NB4 (cell line): ENCODE results near the gene TRIM32.

Experiments
- DNase-seq: peaks from one replicate; pipeline ENCODE4 v3.0.0; 2010; ENCODE audit warnings: low read depth
- H3K4me3 ChIP-seq: one replicate; pipeline ENCODE4 v1.5.1; 2011; ENCODE audit warnings: mild to moderate bottlenecking, low read depth, low read length, moderate library complexity
- MYC ChIP-seq: IDR thresholded peaks from 2 replicates; pipeline ENCODE4 v1.6.1; 2011; ENCODE audit warnings: low read depth, low read length
- POLR2A ChIP-seq: IDR thresholded peaks from 2 replicates; pipeline ENCODE4 v1.6.1; 2011; ENCODE audit warnings: mild to moderate bottlenecking; ENCODE audit not compliant: insufficient read length; ENCODE audit errors: extremely low read depth
- TF ChIP-seq, protein P1 (sequence below): IDR thresholded peaks from 2 replicates; pipeline ENCODE4 v1.6.1; 2011; ENCODE audit warnings: low read depth, low read length
- TF ChIP-seq, protein P2 (sequence below): IDR thresholded peaks from one replicate; pipeline ENCODE4 v1.5.1; 2012; ENCODE audit warnings: low read depth, low read length

The TRIM32 gene

DNA sequence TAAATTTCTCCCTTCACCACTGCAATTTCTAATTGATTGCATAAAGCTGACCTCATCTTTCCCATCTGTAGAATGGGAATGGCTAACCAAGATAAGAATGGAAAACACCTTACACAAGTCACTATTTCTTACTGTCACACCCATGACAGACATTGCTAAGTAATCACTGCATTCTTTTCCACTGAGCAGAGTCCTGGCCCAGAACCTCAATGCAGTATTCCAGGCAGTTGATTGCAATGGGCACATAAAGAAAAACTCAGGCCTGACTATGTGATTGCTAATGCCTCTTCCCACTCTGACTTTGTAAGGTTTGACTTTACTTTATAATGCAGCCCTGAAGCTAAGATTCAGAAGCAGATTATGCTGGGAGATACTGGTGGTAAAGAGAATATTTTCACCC lies 29.3 kb downstream of the TRIM32 start:
- TF ChIP-seq, protein P1, sequence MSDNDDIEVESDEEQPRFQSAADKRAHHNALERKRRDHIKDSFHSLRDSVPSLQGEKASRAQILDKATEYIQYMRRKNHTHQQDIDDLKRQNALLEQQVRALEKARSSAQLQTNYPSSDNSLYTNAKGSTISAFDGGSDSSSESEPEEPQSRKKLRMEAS: no peak
- TF ChIP-seq POLR2A: no peak
- TF ChIP-seq, protein P2, sequence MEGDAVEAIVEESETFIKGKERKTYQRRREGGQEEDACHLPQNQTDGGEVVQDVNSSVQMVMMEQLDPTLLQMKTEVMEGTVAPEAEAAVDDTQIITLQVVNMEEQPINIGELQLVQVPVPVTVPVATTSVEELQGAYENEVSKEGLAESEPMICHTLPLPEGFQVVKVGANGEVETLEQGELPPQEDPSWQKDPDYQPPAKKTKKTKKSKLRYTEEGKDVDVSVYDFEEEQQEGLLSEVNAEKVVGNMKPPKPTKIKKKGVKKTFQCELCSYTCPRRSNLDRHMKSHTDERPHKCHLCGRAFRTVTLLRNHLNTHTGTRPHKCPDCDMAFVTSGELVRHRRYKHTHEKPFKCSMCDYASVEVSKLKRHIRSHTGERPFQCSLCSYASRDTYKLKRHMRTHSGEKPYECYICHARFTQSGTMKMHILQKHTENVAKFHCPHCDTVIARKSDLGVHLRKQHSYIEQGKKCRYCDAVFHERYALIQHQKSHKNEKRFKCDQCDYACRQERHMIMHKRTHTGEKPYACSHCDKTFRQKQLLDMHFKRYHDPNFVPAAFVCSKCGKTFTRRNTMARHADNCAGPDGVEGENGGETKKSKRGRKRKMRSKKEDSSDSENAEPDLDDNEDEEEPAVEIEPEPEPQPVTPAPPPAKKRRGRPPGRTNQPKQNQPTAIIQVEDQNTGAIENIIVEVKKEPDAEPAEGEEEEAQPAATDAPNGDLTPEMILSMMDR: no peak
- DNase-seq: no peak
- no peak overlapping the region for H3K4me3 ChIP-seq

DNA sequence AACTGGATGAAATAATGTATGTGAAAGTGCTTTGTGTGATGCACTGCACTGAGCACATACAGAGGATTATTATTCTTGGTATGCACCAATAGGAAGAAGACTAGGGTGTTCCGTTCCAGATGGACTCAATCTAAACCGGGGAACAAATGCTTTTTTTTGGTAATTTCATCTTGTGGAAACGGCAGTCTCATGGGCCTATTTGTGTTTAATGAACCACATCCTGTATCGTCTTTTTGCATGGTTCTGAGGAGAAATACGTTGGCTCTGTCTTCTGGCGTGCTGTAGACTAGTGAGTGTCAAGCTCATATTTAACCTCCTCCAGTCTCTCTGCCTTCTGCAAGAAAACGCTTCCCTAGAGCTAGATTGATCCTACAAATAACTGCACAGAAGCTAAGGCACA lies 30.0 kb downstream of the TRIM32 start:
- H3K4me3 ChIP-seq: no peak overlapping the region
- TF ChIP-seq, protein P2: no peak
- TF ChIP-seq, protein P1: no peak
- TF ChIP-seq MYC: no peak
- no peak for TF ChIP-seq POLR2A
- no peak for DNase-seq

DNA sequence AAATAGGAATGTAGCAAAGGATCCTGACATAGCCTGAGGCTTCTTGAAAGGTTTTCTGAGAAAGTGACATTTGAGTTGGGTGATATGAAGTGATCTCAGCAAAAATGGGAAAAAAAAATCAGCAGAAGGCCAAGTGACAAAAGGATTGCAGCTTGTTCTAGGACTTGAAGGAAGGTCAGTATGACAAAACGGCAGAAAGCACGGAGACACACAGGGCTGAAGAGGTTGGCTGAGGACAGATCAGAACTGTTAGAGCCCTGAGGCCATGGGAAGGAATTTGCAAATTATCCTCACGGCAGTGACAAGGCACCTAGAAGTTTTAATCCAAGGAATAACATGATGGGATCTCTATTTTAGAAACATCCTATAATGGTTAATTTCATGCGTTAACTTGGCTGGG lies 31.0 kb downstream of the TRIM32 start:
- DNase-seq: no peak
- no peak for TF ChIP-seq POLR2A
- TF ChIP-seq, protein P2: no peak
- no peak for TF ChIP-seq MYC
- TF ChIP-seq, protein P1: no peak
- no peak overlapping the region for H3K4me3 ChIP-seq

DNA sequence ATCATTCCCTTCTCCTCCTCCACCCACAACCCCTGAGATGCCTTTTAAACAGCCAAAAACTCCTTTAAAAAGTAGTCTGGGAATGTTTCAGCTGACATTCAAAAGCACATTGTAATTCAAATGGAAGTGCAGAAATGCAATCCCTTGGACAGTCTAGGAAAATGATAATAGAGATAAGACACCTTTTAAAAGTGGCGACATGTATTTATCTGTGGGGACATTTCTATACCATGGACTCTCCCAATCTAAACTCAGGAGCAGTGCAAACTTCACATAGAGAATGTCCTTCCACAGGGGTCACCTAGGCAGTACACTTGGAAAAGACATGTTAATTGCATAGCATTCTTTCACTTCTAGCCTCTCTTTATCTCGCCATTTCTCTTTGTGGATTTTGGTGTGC lies 33.0 kb downstream of the TRIM32 start:
- DNase-seq: no peak
- H3K4me3 ChIP-seq: no peak overlapping the region
- TF ChIP-seq MYC (no peak), POLR2A (no peak)
- TF ChIP-seq, protein P1: no peak
- TF ChIP-seq, protein P2: no peak

DNA sequence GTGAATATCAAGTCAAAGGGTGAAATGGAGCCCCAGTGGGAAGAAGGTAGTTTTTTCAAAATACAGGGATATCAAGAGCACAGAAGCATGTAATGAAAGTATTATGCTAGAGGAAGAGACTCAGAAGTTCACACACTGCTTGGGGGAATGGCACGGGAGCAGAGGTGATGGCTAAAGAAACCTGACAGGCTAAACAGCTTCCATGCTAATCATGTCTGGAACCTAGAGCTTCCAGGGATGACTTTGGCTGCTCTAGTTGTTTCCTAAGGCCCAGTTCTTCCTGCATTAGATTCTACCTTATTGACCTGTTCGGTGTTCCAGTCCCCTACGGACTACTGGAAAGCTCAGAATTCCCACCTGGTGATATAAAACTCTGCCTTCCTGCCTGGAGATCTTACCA lies 34.3 kb downstream of the TRIM32 start:
- TF ChIP-seq, protein P1: no peak
- TF ChIP-seq MYC (no peak), POLR2A (no peak)
- TF ChIP-seq, protein P2: no peak
- no peak overlapping the region for H3K4me3 ChIP-seq
- DNase-seq: no peak

DNA sequence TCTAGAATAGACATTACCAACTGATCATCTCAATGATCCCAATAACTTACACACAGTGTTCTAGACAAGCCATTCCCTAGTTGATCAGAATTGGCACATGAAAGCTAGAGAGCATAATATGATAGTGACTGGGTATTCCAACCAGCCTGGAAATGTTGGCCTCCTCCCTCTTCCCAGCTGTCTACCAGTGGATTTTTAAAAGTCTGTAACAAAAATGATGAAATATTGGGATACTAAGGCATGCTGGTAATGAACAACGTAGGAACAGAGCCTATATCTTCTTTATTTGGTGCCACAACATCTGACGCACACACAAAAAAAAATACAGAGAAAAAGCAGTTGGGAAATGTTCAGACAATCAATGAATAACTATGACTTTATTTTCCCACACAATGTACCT lies 34.8 kb downstream of the TRIM32 start:
- no peak for DNase-seq
- no peak overlapping the region for H3K4me3 ChIP-seq
- TF ChIP-seq MYC (no peak), POLR2A (no peak)
- TF ChIP-seq, protein P2: no peak
- TF ChIP-seq, protein P1: no peak
